Measurements from ENCODE around the gene DPEP2NB. TPM values are rescaled to one million over a fixed set of nuclear protein-coding genes. Genes with fewer than 3 reads are reported as not detected.
A peak's percentile ranks its signal among the peaks of the same experiment; 100 is the strongest.

DPEP2NB gene
- total and polyA plus RNA-seq, 4 experiments from 2014 or later: not detected

GRCh38 chr16:67990018-67990386 is 25.7 kb downstream of the DPEP2NB start:
- no peaks in the 10 kb centered on the region for H3K9me3 ChIP-seq (ENCODE audit: control insufficient read depth in 1 of 2, low read length in 2 of 2)
- peaks cover 26% of the 10 kb centered on the region for H3K4me1 ChIP-seq (ENCODE audit: insufficient read depth, low read length)
- intact Hi-C loops (cut with micrococcal nuclease): no loop called here
- no peak for DNase-seq
- no peaks in the 10 kb centered on the region for H3K36me3 ChIP-seq (ENCODE audit: insufficient read depth, low read length)
- H3K36me3 Mint-ChIP-seq: peaks cover 0 to 10% of the 10 kb centered on the region in 2 donors
- no peak overlapping the region for H3K4me3 ChIP-seq (ENCODE audit: low read length in 2 of 2)
- no peak overlapping the region for H3K4me3 Mint-ChIP-seq
- no peak overlapping the region for H3K27ac ChIP-seq (ENCODE audit: low read depth, low read length)
- ChIA-PET CTCF (ENCODE audit: partially characterized antibody) (interaction anchor here (0.9 to 4.8 kb wide), 3 partner anchors 9 to 106 kb away, joined by 3 to 54 read pairs (median 3); partner anchors contain the start of gene DPEP2), POLR2A (ENCODE audit: partially characterized antibody) (interaction anchor here (0.6 to 4.3 kb wide), 4 partner anchors 9 to 313 kb away, joined by 3 to 24 read pairs (median 12); partner anchors contain the start of genes DPEP2 and PSMB10)
- H3K27me3 Mint-ChIP-seq: no peaks in the 10 kb centered on the region
- peaks cover 8 to 31% (median 20%) of the 10 kb centered on the region in 4 donors for H3K4me1 Mint-ChIP-seq
- peak overlapping the region in 6 of 7 donors; percentile 10 to 74 (median 56) for H3K27ac Mint-ChIP-seq
- no peaks in the 10 kb centered on the region for H3K9me3 Mint-ChIP-seq
- no peaks in the 10 kb centered on the region for H3K27me3 ChIP-seq (ENCODE audit: insufficient read depth, low read length)

- CTCF ChIA-PET (ENCODE audit: partially characterized antibody): interaction anchor here (1.0 to 4.8 kb wide), 3 partner anchors 39 to 106 kb away, joined by 3 to 54 read pairs (median 4); no protein-coding TSS in a partner anchor
- POLR2A ChIA-PET (ENCODE audit: partially characterized antibody): interaction anchor here (0.6 to 4.3 kb wide), 8 partner anchors 9 to 313 kb away, joined by 3 to 24 read pairs (median 4); partner anchors contain the start of genes DPEP2 and PSMB10
- peaks cover 9 to 31% (median 20%) of the 10 kb centered on the region in 4 donors for H3K4me1 Mint-ChIP-seq
These were observed 26.2 kb downstream of the DPEP2NB start for GRCh38 chr16:67989322-67990017.

GRCh38 chr16:67988675-67989074 is 27.0 kb downstream of the DPEP2NB start:
- Mint-ChIP-seq H3K9me3 (no peaks in the 10 kb centered on the region), H3K36me3 (peaks cover 0 to 10% of the 10 kb centered on the region in 2 donors), H3K4me3 (peak overlapping the region in 1 of 8 donors; percentile 35), H3K27me3 (no peaks in the 10 kb centered on the region), H3K4me1 (peaks cover 9 to 35% (median 20%) of the 10 kb centered on the region in 4 donors), H3K27ac (peak overlapping the region in 6 of 7 donors; percentile 23 to 72 (median 53))
- intact Hi-C loops (cut with micrococcal nuclease): no loop called here
- ChIA-PET CTCF (ENCODE audit: partially characterized antibody) (interaction anchor here (1.0 to 4.8 kb wide), 3 partner anchors 40 to 77 kb away, joined by 4 to 54 read pairs (median 6); no protein-coding TSS in a partner anchor), POLR2A (ENCODE audit: partially characterized antibody) (interaction anchor here (1.0 to 4.3 kb wide), 7 partner anchors 10 to 76 kb away, joined by 3 to 24 read pairs (median 4); partner anchors contain the start of genes DPEP2 and PSMB10)
- Histone ChIP-seq H3K27me3 (ENCODE audit: insufficient read depth, low read length) (no peaks in the 10 kb centered on the region), H3K4me1 (ENCODE audit: insufficient read depth, low read length) (peaks cover 29% of the 10 kb centered on the region), H3K27ac (ENCODE audit: low read depth, low read length) (no peak overlapping the region), H3K9me3 (ENCODE audit: control insufficient read depth in 1 of 2, low read length in 2 of 2) (no peaks in the 10 kb centered on the region), H3K36me3 (ENCODE audit: insufficient read depth, low read length) (no peaks in the 10 kb centered on the region), H3K4me3 (ENCODE audit: low read length in 2 of 2) (no peak overlapping the region)
- no peak for DNase-seq

More at GRCh38 chr16:67989322-67990017, 26.2 kb downstream of the DPEP2NB start:
- H3K27ac Mint-ChIP-seq: peak overlapping the region in 4 of 7 donors; percentile 53 to 74 (median 60)
- no peak overlapping the region for H3K27ac ChIP-seq (ENCODE audit: low read depth, low read length)
- DNase-seq: no peak
- peaks cover 0 to 10% of the 10 kb centered on the region in 2 donors for H3K36me3 Mint-ChIP-seq
- H3K4me3 Mint-ChIP-seq: no peak overlapping the region
- H3K4me1 ChIP-seq (ENCODE audit: insufficient read depth, low read length): peaks cover 27% of the 10 kb centered on the region
- intact Hi-C loops (cut with micrococcal nuclease): no loop called here
- H3K36me3 ChIP-seq (ENCODE audit: insufficient read depth, low read length): no peaks in the 10 kb centered on the region
- no peaks in the 10 kb centered on the region for H3K9me3 Mint-ChIP-seq
- no peaks in the 10 kb centered on the region for H3K27me3 Mint-ChIP-seq
- H3K4me3 ChIP-seq (ENCODE audit: low read length in 2 of 2): no peak overlapping the region
- H3K27me3 ChIP-seq (ENCODE audit: insufficient read depth, low read length): no peaks in the 10 kb centered on the region
- no peaks in the 10 kb centered on the region for H3K9me3 ChIP-seq (ENCODE audit: control insufficient read depth in 1 of 2, low read length in 2 of 2)

GRCh38 chr16:67987460-67988160 is 28.1 kb downstream of the DPEP2NB start:
- Histone ChIP-seq H3K4me1 (ENCODE audit: insufficient read depth, low read length) (peaks cover 27% of the 10 kb centered on the region), H3K27me3 (ENCODE audit: insufficient read depth, low read length) (no peaks in the 10 kb centered on the region), H3K4me3 (ENCODE audit: low read length in 2 of 2) (no peak overlapping the region), H3K36me3 (ENCODE audit: insufficient read depth, low read length) (no peaks in the 10 kb centered on the region), H3K27ac (ENCODE audit: low read depth, low read length) (no peak overlapping the region), H3K9me3 (ENCODE audit: control insufficient read depth in 1 of 2, low read length in 2 of 2) (no peaks in the 10 kb centered on the region)
- Mint-ChIP-seq H3K27me3 (no peaks in the 10 kb centered on the region), H3K27ac (peak overlapping the region; percentile 31 to 84 (median 68)), H3K4me3 (no peak overlapping the region), H3K4me1 (peaks cover 13 to 35% (median 22%) of the 10 kb centered on the region in 4 donors), H3K36me3 (peaks cover 0 to 10% of the 10 kb centered on the region in 2 donors), H3K9me3 (no peaks in the 10 kb centered on the region)
- intact Hi-C loops (cut with micrococcal nuclease): no loop called here
- ChIA-PET POLR2A (ENCODE audit: partially characterized antibody) (interaction anchor here (1.6 to 4.3 kb wide), 4 partner anchors 11 to 51 kb away, joined by 4 to 24 read pairs (median 11); partner anchors contain the start of genes DPEP2, PSMB10 and SLC12A4), CTCF (ENCODE audit: partially characterized antibody) (interaction anchor here (1.4 to 1.8 kb wide), 2 partner anchors 36 to 78 kb away, joined by 3 to 6 read pairs; partner anchors contain the start of genes DDX28 and DUS2)
- DNase-seq: no peak

- ChIA-PET POLR2A (ENCODE audit: partially characterized antibody) (interaction anchor here (0.9 to 4.3 kb wide), 5 partner anchors 12 to 54 kb away, joined by 3 to 24 read pairs (median 6); partner anchors contain the start of genes DPEP2, PSMB10 and SLC12A4), CTCF (ENCODE audit: partially characterized antibody) (interaction anchor here (1.1 to 1.4 kb wide), 2 partner anchors 36 to 45 kb away, joined by 3 read pairs; partner anchors contain the start of genes DDX28 and DUS2)
- Mint-ChIP-seq H3K4me1 (peaks cover 13 to 31% (median 20%) of the 10 kb centered on the region in 4 donors), H3K27me3 (no peaks in the 10 kb centered on the region), H3K27ac (peak overlapping the region in 1 of 7 donors; percentile 59), H3K9me3 (no peaks in the 10 kb centered on the region), H3K4me3 (no peak overlapping the region), H3K36me3 (peaks cover 0 to 7% of the 10 kb centered on the region in 2 donors)
- peaks cover 23% of the 10 kb centered on the region for H3K4me1 ChIP-seq (ENCODE audit: insufficient read depth, low read length)
- intact Hi-C loops (cut with micrococcal nuclease): no loop called here
- no peak for DNase-seq
- no peaks in the 10 kb centered on the region for H3K36me3 ChIP-seq (ENCODE audit: insufficient read depth, low read length)
- H3K27ac ChIP-seq (ENCODE audit: low read depth, low read length): no peak overlapping the region
- H3K4me3 ChIP-seq (ENCODE audit: low read length in 2 of 2): no peak overlapping the region
- no peaks in the 10 kb centered on the region for H3K27me3 ChIP-seq (ENCODE audit: insufficient read depth, low read length)
- no peaks in the 10 kb centered on the region for H3K9me3 ChIP-seq (ENCODE audit: control insufficient read depth in 1 of 2, low read length in 2 of 2)
These were observed 28.8 kb downstream of the DPEP2NB start for GRCh38 chr16:67986949-67987348.

GRCh38 chr16:67982011-67982696 is 33.6 kb downstream of the DPEP2NB start:
- ChIA-PET CTCF (ENCODE audit: partially characterized antibody) (interaction anchor here (1.0 kb wide), 1 partner anchor 59 kb away, joined by 5 read pairs; no protein-coding TSS in a partner anchor), POLR2A (ENCODE audit: partially characterized antibody) (interaction anchor here (1.1 to 3.4 kb wide), 4 partner anchors 9 to 47 kb away, joined by 3 to 22 read pairs (median 6); partner anchors contain the start of gene PSMB10)
- Mint-ChIP-seq H3K27me3 (peaks cover 0 to 1% of the 10 kb centered on the region in 2 donors), H3K27ac (no peak overlapping the region), H3K36me3 (no peaks in the 10 kb centered on the region), H3K4me3 (no peak overlapping the region), H3K9me3 (no peaks in the 10 kb centered on the region), H3K4me1 (peaks cover 10 to 28% (median 18%) of the 10 kb centered on the region in 4 donors)
- Histone ChIP-seq H3K36me3 (ENCODE audit: insufficient read depth, low read length) (no peaks in the 10 kb centered on the region), H3K27ac (ENCODE audit: low read depth, low read length) (no peak overlapping the region), H3K9me3 (ENCODE audit: control insufficient read depth in 1 of 2, low read length in 2 of 2) (no peaks in the 10 kb centered on the region), H3K4me1 (ENCODE audit: insufficient read depth, low read length) (peaks cover 23% of the 10 kb centered on the region), H3K27me3 (ENCODE audit: insufficient read depth, low read length) (no peaks in the 10 kb centered on the region), H3K4me3 (ENCODE audit: low read length in 2 of 2) (no peak overlapping the region)
- no peak for DNase-seq
- intact Hi-C loops (cut with micrococcal nuclease): no loop called here
